Endothelial cell of umbilical vein (primary cell): ENCODE measurements around the gene SIX5. TPM values are rescaled to one million over a fixed set of nuclear protein-coding genes. Genes with fewer than 3 reads are reported as not detected.

ENCODE experiments used
- BruUV-seq: library from RNA; stranded (reverse); fragments of 400-500 nt; replicated peaks from 2 replicates; lab custom pipeline; 2021; lab: Mats Ljungman, UMichigan
- CTCF ChIA-PET: fragments of 300-600, 350-600 bp; sonication (Branson Sonifier 250); formaldehyde crosslinking; loops from one replicate; lab custom pipeline; 2021; ENCODE audit warnings: antibody characterized with exemption, inconsistent platforms; lab: Charles Lee
- POLR2A ChIA-PET: fragments of 300-600, 350-600 bp; sonication (Branson Sonifier 250); formaldehyde crosslinking; loops from one replicate; lab custom pipeline; 2021; ENCODE audit warnings: antibody characterized with exemption, inconsistent platforms; lab: Charles Lee
- DNase-seq: peaks from one replicate; pipeline ENCODE4 v3.0.0-alpha.2; 2011; ENCODE audit warnings: low read depth, low spot score
- FAIRE-seq: peaks from 2 replicates; lab custom pipeline; 2011; peaks lifted over from hg19 to GRCh38; lab: Jason Lieb, UNC
- H2AFZ ChIP-seq: 2 replicates; pipeline ENCODE4 v1.6.0; 2012; ENCODE audit warnings: low read depth, low read length, control low read depth, inconsistent platforms
- H3K27ac ChIP-seq: 2 replicates; pipeline ENCODE4 v1.5.1; 2011; ENCODE audit warnings: low read depth, mild to moderate bottlenecking, control low read depth, low read length, moderate library complexity; ENCODE audit not compliant: insufficient read depth
- H3K27me3 ChIP-seq, 2 experiments: 2 replicates each; pipeline versions ENCODE4 v1.6.0 to v1.6.1; 2011; ENCODE audit warnings: low read length in 2 of 2, mixed read lengths in 1 of 2; ENCODE audit not compliant: control insufficient read depth in 2 of 2, insufficient read depth in 2 of 2
- H3K36me3 ChIP-seq, 2 experiments: 2 replicates in 1 of 2; 3 replicates in 1 of 2; pipeline ENCODE4 v1.5.1; 2011; ENCODE audit warnings: low read length in 2 of 2, mild to moderate bottlenecking in 1 of 2, moderate library complexity in 1 of 2; ENCODE audit not compliant: control insufficient read depth in 2 of 2, insufficient read depth in 2 of 2; ENCODE audit errors: extremely low read depth in 1 of 2
- H3K4me1 ChIP-seq: 3 replicates; pipeline ENCODE4 v1.5.1; 2011; ENCODE audit warnings: mild to moderate bottlenecking, low read length; ENCODE audit not compliant: control insufficient read depth, insufficient read depth; ENCODE audit errors: extremely low read depth
- H3K4me2 ChIP-seq: 2 replicates; pipeline ENCODE4 v1.6.1; 2011; ENCODE audit warnings: low read length, control low read depth, mixed read lengths; ENCODE audit not compliant: insufficient read depth
- H3K4me3 ChIP-seq, 3 experiments: fragments of 200-600 bp in 1 of 3; sonication (generic), shearing (Covaris generic) in 1 of 3; replicated peaks in 1 of 3; 2 replicates each; pipeline ENCODE4 v1.5.1; 2011 to 2016; ENCODE audit warnings: control low read depth in 3 of 3, low read length in 3 of 3, mild to moderate bottlenecking in 2 of 3, inconsistent platforms in 1 of 3, low read depth in 1 of 3, moderate library complexity in 1 of 3; ENCODE audit not compliant: insufficient read depth in 1 of 3
- H3K79me2 ChIP-seq: 2 replicates; pipeline ENCODE4 v1.6.0; 2012; ENCODE audit warnings: low read length, inconsistent platforms; ENCODE audit not compliant: control insufficient read depth, insufficient read depth
- H3K9ac ChIP-seq: replicated peaks from 2 replicates; pipeline ENCODE3; 2011; ENCODE audit warnings: low read length, control low read depth; ENCODE audit not compliant: insufficient read depth; ENCODE audit errors: extremely low read depth
- H3K9me1 ChIP-seq: replicated peaks from 3 replicates; pipeline ENCODE4 v1.6.0; 2011; ENCODE audit warnings: mild to moderate bottlenecking, low read length; ENCODE audit not compliant: control insufficient read depth, insufficient read depth; ENCODE audit errors: extremely low read depth
- H3K9me3 ChIP-seq: replicated peaks from 2 replicates; pipeline ENCODE4 v1.5.1; 2012; ENCODE audit warnings: low read length, inconsistent platforms; ENCODE audit not compliant: control insufficient read depth, insufficient read depth
- H4K20me1 ChIP-seq: replicated peaks from 2 replicates; pipeline ENCODE3; 2011; ENCODE audit warnings: mild to moderate bottlenecking, low read length; ENCODE audit not compliant: control insufficient read depth, insufficient read depth; ENCODE audit errors: extremely low read depth
- EZH2 ChIP-seq: IDR thresholded peaks from 2 replicates; pipeline ENCODE4 v1.6.1; 2012; ENCODE audit warnings: borderline replicate concordance, low read depth, mild to moderate bottlenecking, moderate library complexity, low read length, inconsistent platforms; ENCODE audit not compliant: severe bottlenecking
- FOS ChIP-seq: IDR thresholded peaks from 2 replicates; pipeline ENCODE4 v1.6.1; 2011; ENCODE audit warnings: mild to moderate bottlenecking, low read length, moderate library complexity, borderline replicate concordance; ENCODE audit not compliant: insufficient read depth
- GATA2 ChIP-seq: IDR thresholded peaks from 2 replicates; pipeline ENCODE4 v1.7.0; 2011; ENCODE audit warnings: low read depth, mild to moderate bottlenecking, moderate library complexity, mixed read lengths, low read length; ENCODE audit not compliant: insufficient read length, insufficient read depth
- JUN ChIP-seq: IDR thresholded peaks from 2 replicates; pipeline ENCODE4 v1.6.1; 2011; ENCODE audit warnings: borderline replicate concordance, low read depth; ENCODE audit not compliant: insufficient read length, insufficient read depth
- MYC ChIP-seq: IDR thresholded peaks from one replicate; pipeline ENCODE4 v1.6.1; 2011; ENCODE audit warnings: mild to moderate bottlenecking, low read depth, low read length
- POLR2A ChIP-seq: IDR thresholded peaks from 2 replicates; pipeline ENCODE4 v1.6.1; 2012; ENCODE audit warnings: low read depth, mild to moderate bottlenecking, control low read depth, low read length
- POLR2AphosphoS5 ChIP-seq: IDR thresholded peaks from 2 replicates; pipeline ENCODE4 v1.6.1; 2012; ENCODE audit warnings: low read depth, mild to moderate bottlenecking, control low read depth, low read length, moderate library complexity; ENCODE audit not compliant: insufficient read depth
- dilution Hi-C: fragments of 300-500 bp; cut with MboI; formaldehyde crosslinking; loops from one replicate; pipeline ENCODE4 v1.15.0; 2019; ENCODE audit warnings: low sequenced_read_pairs; ENCODE audit not compliant: extremely low pct_ligation_motif_present
- intact Hi-C: fragments of 100-400 bp; cut with micrococcal nuclease; formaldehyde crosslinking; loops from one replicate; pipeline ENCODE4 v1.10.0; 2022
- polyA plus RNA-seq, 4 experiments: library from polyadenylated mRNA; depleted of rRNA in 3 of 4; stranded (reverse) in 3 of 4; unstranded in 1 of 4; fragments of >200 nt; gene quantifications; 2 replicates each; pipeline versions ENCODE4 v1.2.1 to v1.2.3, GENCODE V29; 2011 to 2012; ENCODE audit warnings: missing spikeins in 1 of 4
- total RNA-seq: library from RNA; stranded (reverse); gene quantifications from 2 replicates; pipeline ENCODE4 v1.2.3, GENCODE V29; 2021
- TF ChIP-seq, protein P1 (sequence below), 2 donors: IDR thresholded peaks; 1 replicate in 1 of 2; 2 replicates in 1 of 2; pipeline ENCODE4 v1.5.1; 2011; ENCODE audit warnings: low read length in 2 of 2, mild to moderate bottlenecking in 2 of 2, moderate library complexity in 2 of 2, control low read depth in 1 of 2, inconsistent platforms in 1 of 2, low read depth in 1 of 2; ENCODE audit not compliant: insufficient read depth in 1 of 2; ENCODE audit errors: extremely low read depth in 1 of 2
- TF ChIP-seq, protein P2 (sequence below): IDR thresholded peaks from 2 replicates; pipeline ENCODE4 v1.6.1; 2011; ENCODE audit not compliant: insufficient read depth, insufficient read length

SIX5 gene
- total and polyA plus RNA-seq, 2 donors (not counting 3 experiments of a cell fraction or from before 2014, with no cell fraction given), result 13.1 to 16.7 TPM

DNA sequence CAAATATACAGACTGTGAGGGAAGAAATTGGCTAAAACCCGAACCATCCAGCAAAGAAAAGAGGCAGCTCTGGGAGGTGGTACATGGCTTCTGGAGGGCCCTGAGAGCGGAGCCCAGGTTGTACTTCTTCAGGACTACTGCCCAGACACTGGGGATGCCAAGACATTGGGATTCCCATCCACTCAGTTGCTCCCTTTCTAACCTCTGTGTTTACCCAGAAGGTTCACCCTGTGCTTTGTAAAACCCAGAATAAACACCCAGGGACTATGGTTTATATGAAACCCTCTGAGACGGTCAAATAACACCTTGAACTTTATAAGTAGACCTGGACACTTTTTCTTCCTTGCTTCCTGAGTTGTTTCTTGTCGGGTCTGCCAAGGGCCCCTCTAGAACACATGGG, 26.1 kb downstream of the SIX5 start:
- no peak for DNase-seq
- no peak for TF ChIP-seq MYC
- no peak for TF ChIP-seq JUN
- no peak for TF ChIP-seq GATA2
- TF ChIP-seq, protein P1, sequence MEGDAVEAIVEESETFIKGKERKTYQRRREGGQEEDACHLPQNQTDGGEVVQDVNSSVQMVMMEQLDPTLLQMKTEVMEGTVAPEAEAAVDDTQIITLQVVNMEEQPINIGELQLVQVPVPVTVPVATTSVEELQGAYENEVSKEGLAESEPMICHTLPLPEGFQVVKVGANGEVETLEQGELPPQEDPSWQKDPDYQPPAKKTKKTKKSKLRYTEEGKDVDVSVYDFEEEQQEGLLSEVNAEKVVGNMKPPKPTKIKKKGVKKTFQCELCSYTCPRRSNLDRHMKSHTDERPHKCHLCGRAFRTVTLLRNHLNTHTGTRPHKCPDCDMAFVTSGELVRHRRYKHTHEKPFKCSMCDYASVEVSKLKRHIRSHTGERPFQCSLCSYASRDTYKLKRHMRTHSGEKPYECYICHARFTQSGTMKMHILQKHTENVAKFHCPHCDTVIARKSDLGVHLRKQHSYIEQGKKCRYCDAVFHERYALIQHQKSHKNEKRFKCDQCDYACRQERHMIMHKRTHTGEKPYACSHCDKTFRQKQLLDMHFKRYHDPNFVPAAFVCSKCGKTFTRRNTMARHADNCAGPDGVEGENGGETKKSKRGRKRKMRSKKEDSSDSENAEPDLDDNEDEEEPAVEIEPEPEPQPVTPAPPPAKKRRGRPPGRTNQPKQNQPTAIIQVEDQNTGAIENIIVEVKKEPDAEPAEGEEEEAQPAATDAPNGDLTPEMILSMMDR (IDR thresholded peaks at IDR 0.05; ENCODE audit: extremely low read depth in 1 of 2, insufficient read depth in 1 of 2, low read depth in 1 of 2, low read length in 2 of 2), result no peak
- TF ChIP-seq, protein P2, sequence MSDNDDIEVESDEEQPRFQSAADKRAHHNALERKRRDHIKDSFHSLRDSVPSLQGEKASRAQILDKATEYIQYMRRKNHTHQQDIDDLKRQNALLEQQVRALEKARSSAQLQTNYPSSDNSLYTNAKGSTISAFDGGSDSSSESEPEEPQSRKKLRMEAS, result no peak
- TF ChIP-seq FOS, result no peak
- no peak for TF ChIP-seq POLR2A
- TF ChIP-seq POLR2AphosphoS5, result no peak
- TF ChIP-seq EZH2, result no peak
- dilution Hi-C loops, result no loop called here
- H3K27ac ChIP-seq, result no peak overlapping the region
- intact Hi-C loops, result no loop called here
- CTCF ChIA-PET, result interaction anchor here (1.9 to 2.1 kb wide), 2 partner anchors 11 to 26 kb away, joined by 5 to 8 read pairs; no protein-coding TSS in a partner anchor
- no peak overlapping the region for H3K4me2 ChIP-seq
- H3K9me3 ChIP-seq, result no peaks in the 10 kb centered on the region
- no peak overlapping the region for H3K9ac ChIP-seq
- H4K20me1 ChIP-seq, result no peaks in the 10 kb centered on the region
- peaks cover 8 to 10% of the 10 kb centered on the region in 2 experiments for H3K27me3 ChIP-seq
- BruUV-seq, result no TSS peak
- POLR2A ChIA-PET, result no interaction called here
- no peak for FAIRE-seq
- no peaks in the 10 kb centered on the region for H3K36me3 ChIP-seq
- H3K4me3 ChIP-seq, result no peak overlapping the region
- no peaks in the 10 kb centered on the region for H3K79me2 ChIP-seq
- no peaks in the 10 kb centered on the region for H3K4me1 ChIP-seq
- H2AFZ ChIP-seq, result no peak overlapping the region
- no peaks in the 10 kb centered on the region for H3K9me1 ChIP-seq
